ENCODE results near the gene RHOF.
"Not testable (repeated sequence)": the region's sequence is repeated elsewhere in the genome, so short reads cannot be mapped to it uniquely, and the experiment has no call there.

The RHOF gene

GRCh38 chr12:121750507-121750955, 43.0 kb downstream of the RHOF start:
- no peak for DNase-seq

- DNase-seq: no peak
Observed at GRCh38 chr12:121749267-121749666, 44.2 kb downstream of the RHOF start.

- peak in 1 of 51 donors; percentile 21 for DNase-seq
Observed at GRCh38 chr12:121748571-121749265, 44.8 kb downstream of the RHOF start.

GRCh38 chr12:121748218-121748570, 45.3 kb downstream of the RHOF start:
- DNase-seq: no peak

GRCh38 chr12:121745545-121745944, 47.9 kb downstream of the RHOF start:
- not testable (repeated sequence) for DNase-seq

- DNase-seq: no peak
Observed at GRCh38 chr12:121741743-121742142, 51.7 kb downstream of the RHOF start.

DNA sequence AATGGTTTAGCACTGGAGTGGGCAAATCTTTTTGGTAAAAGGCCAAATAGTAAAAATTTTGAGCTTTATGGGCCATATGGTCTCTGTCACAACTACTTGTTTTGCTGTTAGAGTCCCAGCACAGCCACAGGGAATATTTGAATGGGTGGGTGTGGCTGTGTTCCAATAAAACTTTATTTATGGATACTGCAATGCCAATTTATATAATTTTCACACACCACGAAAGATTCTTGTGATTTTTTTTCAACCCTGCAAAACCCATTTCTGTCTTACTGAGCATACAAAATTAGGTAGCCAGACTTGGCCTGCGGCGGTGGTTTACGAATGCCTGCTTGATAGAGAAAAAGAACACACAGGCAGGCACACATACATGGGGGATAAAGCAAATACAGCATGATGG, 52.6 kb downstream of the RHOF start:
- DNase-seq: no peak

DNA sequence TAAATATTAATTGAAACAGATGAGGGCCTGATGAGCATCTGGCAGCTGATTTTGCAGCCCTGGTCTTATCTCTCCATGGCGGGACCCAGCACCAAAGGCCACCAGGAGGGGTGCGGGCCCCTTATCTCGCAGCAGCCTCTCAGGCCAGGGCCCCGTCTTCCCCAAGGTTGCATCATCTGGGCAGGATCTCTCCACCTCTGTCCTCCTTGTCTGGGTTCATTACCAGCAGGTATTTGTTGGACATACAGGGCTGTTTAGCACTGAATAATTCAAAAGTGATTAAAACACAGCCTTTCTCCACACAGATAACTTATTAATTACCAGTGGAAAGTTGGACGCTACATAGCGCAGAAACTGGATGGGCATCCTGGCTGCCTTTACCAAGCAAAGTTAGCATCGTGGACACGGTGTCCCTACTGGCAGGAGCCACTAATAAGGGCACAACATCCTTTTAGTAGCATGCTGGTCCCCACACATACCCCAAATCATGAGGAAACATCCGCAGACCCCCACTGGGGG, 55.1 kb downstream of the RHOF start:
- DNase-seq: no peak

- no peak for DNase-seq
Observed at GRCh38 chr12:121733849-121734248, 59.6 kb downstream of the RHOF start.

DNA sequence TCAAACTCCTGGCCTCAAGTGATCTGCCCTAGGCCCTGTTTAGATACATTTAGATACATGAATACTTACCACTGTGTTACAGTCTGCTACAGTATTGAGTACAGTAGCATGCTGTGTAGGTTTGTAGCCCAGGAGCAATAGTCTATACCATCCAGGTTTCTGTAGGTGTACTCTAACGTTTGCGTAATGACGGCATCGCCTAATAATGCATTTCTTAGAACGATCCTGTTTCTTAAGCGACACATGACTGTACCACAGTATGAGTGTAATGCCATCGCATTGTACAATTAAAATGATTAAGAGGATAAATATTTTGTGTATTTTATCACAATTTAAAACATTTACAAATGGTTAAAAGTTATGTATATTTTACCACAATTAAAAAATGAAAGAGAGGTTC, 62.0 kb downstream of the RHOF start:
- no peak for DNase-seq

DNA sequence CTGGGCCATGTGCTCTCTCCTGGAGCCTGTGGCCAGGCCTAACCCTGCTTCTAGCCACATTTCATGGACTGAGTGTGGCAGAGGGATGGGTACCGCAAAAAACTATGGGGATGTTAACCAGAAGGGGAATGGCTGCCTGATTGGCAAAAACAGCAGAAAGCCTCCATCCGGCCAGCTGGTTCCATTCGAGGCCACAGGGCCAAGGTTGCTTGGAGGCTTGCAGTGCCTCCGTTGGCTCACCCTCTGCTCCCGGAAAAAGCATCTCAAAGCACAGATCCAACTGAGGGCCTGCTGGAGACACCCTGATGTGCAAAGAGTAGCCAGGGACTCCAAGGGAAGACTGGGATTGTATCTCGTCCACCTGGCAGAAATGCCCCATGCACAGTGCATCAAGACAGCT, 64.5 kb downstream of the RHOF start:
- DNase-seq: no peak
